22Rv1 (cell line): ENCODE data around the gene ZCCHC17.

Source experiments
- ZFX ChIP-seq: fragments of 450-650 bp; IDR thresholded peaks from 2 replicates; pipeline ENCODE4 v1.6.1; 2017; ENCODE audit warnings: antibody characterized with exemption, borderline replicate concordance
- TF ChIP-seq, protein P1 (sequence below): fragments of 450-650 bp; IDR thresholded peaks from 2 replicates; pipeline ENCODE4 v1.5.1; 2017; ENCODE audit warnings: mild to moderate bottlenecking

DNA sequence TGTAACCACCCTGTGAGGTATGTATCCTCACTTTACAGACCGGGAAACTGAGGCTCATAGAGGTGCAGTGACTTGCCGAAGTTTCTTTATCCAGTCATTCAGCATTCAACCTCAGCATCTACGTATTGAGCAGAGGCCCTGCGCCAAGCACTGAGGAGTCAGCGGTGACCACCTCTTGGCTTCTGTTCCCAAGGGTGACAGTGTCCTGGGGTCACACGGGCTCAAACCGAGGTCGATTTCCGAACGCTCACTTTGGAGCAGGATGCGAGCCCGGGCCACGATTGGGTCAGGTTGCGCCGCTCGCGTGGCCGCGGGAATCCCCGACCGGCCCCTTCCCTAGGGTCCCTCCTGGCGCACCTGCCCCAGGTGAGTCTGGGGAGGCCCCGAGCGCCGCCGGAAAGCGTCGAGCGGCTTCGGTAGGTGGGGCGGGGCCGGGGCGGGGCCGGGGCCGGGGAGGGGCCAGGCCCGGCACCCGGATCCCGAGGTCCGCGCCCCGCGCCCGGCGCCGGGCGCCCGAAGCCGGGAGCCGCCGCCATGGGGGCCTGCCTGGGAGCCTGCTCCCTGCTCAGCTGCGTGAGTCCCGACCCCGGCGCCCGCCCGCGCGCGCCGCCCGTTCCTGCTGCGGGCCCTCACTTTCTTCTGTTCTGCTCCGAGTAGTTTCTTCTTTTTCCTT, 116.0 kb downstream of the ZCCHC17 start, which contains the start of gene SERINC2:
- TF ChIP-seq, protein P1, sequence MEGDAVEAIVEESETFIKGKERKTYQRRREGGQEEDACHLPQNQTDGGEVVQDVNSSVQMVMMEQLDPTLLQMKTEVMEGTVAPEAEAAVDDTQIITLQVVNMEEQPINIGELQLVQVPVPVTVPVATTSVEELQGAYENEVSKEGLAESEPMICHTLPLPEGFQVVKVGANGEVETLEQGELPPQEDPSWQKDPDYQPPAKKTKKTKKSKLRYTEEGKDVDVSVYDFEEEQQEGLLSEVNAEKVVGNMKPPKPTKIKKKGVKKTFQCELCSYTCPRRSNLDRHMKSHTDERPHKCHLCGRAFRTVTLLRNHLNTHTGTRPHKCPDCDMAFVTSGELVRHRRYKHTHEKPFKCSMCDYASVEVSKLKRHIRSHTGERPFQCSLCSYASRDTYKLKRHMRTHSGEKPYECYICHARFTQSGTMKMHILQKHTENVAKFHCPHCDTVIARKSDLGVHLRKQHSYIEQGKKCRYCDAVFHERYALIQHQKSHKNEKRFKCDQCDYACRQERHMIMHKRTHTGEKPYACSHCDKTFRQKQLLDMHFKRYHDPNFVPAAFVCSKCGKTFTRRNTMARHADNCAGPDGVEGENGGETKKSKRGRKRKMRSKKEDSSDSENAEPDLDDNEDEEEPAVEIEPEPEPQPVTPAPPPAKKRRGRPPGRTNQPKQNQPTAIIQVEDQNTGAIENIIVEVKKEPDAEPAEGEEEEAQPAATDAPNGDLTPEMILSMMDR, result no peak
- TF ChIP-seq ZFX, result no peak
